Panc1 (cell line): ENCODE measurements around the gene GNB2. TPM values are rescaled to one million over a fixed set of nuclear protein-coding genes. Genes with fewer than 3 reads are reported as not detected.
A peak's percentile ranks its signal among the peaks of the same experiment; 100 is the strongest.

ENCODE experiments used
- ATAC-seq: fragments of 200-7000 bp; cut with Tn5 transposase; 2 replicates; pipeline ENCODE4 v1.9.1; 2020; ENCODE audit warnings: mild to moderate bottlenecking, moderate library complexity
- BruUV-seq: library from RNA; stranded (reverse); fragments of 400-500 nt; replicated peaks from 2 replicates; lab custom pipeline; 2021; lab: Mats Ljungman, UMichigan
- CTCF ChIA-PET: fragments of 300-600 bp; sonication (Branson Sonifier 250); formaldehyde crosslinking; loops from one replicate; lab custom pipeline; 2022; ENCODE audit warnings: antibody characterized with exemption; lab: Charles Lee
- POLR2A ChIA-PET: fragments of 300-600 bp; sonication (Branson Sonifier 250); formaldehyde crosslinking; loops from one replicate; lab custom pipeline; 2022; ENCODE audit warnings: antibody characterized with exemption; lab: Charles Lee
- DNase-seq: peaks from one replicate; pipeline ENCODE4 v3.0.0-alpha.2; 2010; ENCODE audit warnings: low read depth, low spot score
- H3K27ac ChIP-seq: 2 replicates; pipeline ENCODE4 v1.5.1; 2011; ENCODE audit warnings: mild to moderate bottlenecking, low read length, inconsistent platforms
- H3K27me3 ChIP-seq: fragments of 200-500 bp; sonication (Bioruptor generic); 2 replicates; pipeline ENCODE4 v1.6.0; 2014; ENCODE audit warnings: low read length, inconsistent platforms; ENCODE audit not compliant: control insufficient read depth, insufficient read depth
- H3K36me3 ChIP-seq: fragments of 200-500 bp; sonication (Bioruptor generic); 2 replicates; pipeline ENCODE4 v1.5.1; 2014; ENCODE audit warnings: inconsistent platforms, mild to moderate bottlenecking, low read length, moderate library complexity; ENCODE audit not compliant: control insufficient read depth, insufficient read depth
- H3K4me1 ChIP-seq: 2 replicates; pipeline ENCODE4 v1.5.1; 2011; ENCODE audit warnings: inconsistent platforms, mild to moderate bottlenecking, low read length, moderate library complexity; ENCODE audit not compliant: control insufficient read depth, insufficient read depth
- H3K4me3 ChIP-seq, 2 experiments: 2 replicates each; pipeline ENCODE4 v1.5.1; 2011 to 2012; ENCODE audit warnings: low read depth in 2 of 2, low read length in 2 of 2, mild to moderate bottlenecking in 2 of 2, inconsistent platforms in 1 of 2, moderate library complexity in 1 of 2
- H3K9me3 ChIP-seq: fragments of 200-500 bp; sonication (Bioruptor generic); 2 replicates; pipeline ENCODE4 v1.5.1; 2014; ENCODE audit warnings: low read depth, mild to moderate bottlenecking, inconsistent platforms, low read length, moderate library complexity; ENCODE audit not compliant: control insufficient read depth, insufficient read depth
- POLR2AphosphoS5 ChIP-seq: IDR thresholded peaks from 2 replicates; pipeline ENCODE4 v1.6.1; 2012; ENCODE audit warnings: mild to moderate bottlenecking, low read depth, low read length, moderate library complexity
- REST ChIP-seq, 2 experiments: IDR thresholded peaks; 2 replicates each; pipeline ENCODE4 v1.6.1; 2011 to 2012; ENCODE audit warnings: low read depth in 2 of 2, control low read depth in 1 of 2, low read length in 1 of 2, mild to moderate bottlenecking in 1 of 2, moderate library complexity in 1 of 2; ENCODE audit not compliant: insufficient read depth in 1 of 2
- SIN3A ChIP-seq: IDR thresholded peaks from 2 replicates; pipeline ENCODE4 v1.6.1; 2012; ENCODE audit warnings: low read depth, mild to moderate bottlenecking, low read length, moderate library complexity, borderline replicate concordance; ENCODE audit not compliant: insufficient read depth
- TCF7L2 ChIP-seq: IDR thresholded peaks from 2 replicates; pipeline ENCODE4 v1.6.1; 2011; ENCODE audit warnings: mild to moderate bottlenecking, low read depth, low read length, inconsistent platforms
- in situ Hi-C: cut with HindIII; loops from 2 replicates; pipeline ENCODE4 v1.10.0; 2016; ENCODE audit warnings: low sequenced_read_pairs, low pct_unique_long_range_greater_than_20kb
- intact Hi-C: fragments of 100-400 bp; cut with micrococcal nuclease; formaldehyde crosslinking; loops from one replicate; pipeline ENCODE4 v1.10.0; 2022; ENCODE audit not compliant: unreplicated experiment
- total RNA-seq: library from RNA; stranded (reverse); gene quantifications from one replicate; pipeline ENCODE4 v1.2.1, GENCODE V29; 2021; ENCODE audit not compliant: unreplicated experiment
- TF ChIP-seq, protein P1 (sequence below): fragments of 450-650 bp; IDR thresholded peaks from 2 replicates; pipeline ENCODE4 v1.5.1; 2017; ENCODE audit warnings: mild to moderate bottlenecking

The GNB2 gene
- total RNA-seq, 1 experiment from 2014 or later = 289 TPM

- Histone ChIP-seq H3K4me1 (0 out of 2 replicates have a peak, but pooled peaks cover 8% of the 10 kb centered on the region), H3K27me3 (no peaks in the 10 kb centered on the region), H3K36me3 (no peaks in the 10 kb centered on the region), H3K4me3 (no peak overlapping the region), H3K9me3 (no peaks in the 10 kb centered on the region), H3K27ac (no peak overlapping the region)
- intact Hi-C loops (loop anchor here (10.0 kb wide), 1 partner anchor 68 kb away; no protein-coding TSS in a partner anchor), in situ Hi-C loops (no loop called here)
- DNase-seq (peak; percentile 22), ATAC-seq (no peak)
- POLR2A ChIA-PET = no interaction called here
- CTCF ChIA-PET = interaction anchor here (0.7 to 3.6 kb wide), 4 partner anchors 11 to 125 kb away, joined by 3 to 23 read pairs (median 7); partner anchors contain the start of genes POP7 and SLC12A9
- TF ChIP-seq POLR2AphosphoS5 (no peak), REST (IDR thresholded peaks at IDR 0.05; ENCODE audit: insufficient read depth in 1 of 2, low read depth in 2 of 2, low read length in 1 of 2) (no peak), SIN3A (no peak)
- TF ChIP-seq, protein P1, sequence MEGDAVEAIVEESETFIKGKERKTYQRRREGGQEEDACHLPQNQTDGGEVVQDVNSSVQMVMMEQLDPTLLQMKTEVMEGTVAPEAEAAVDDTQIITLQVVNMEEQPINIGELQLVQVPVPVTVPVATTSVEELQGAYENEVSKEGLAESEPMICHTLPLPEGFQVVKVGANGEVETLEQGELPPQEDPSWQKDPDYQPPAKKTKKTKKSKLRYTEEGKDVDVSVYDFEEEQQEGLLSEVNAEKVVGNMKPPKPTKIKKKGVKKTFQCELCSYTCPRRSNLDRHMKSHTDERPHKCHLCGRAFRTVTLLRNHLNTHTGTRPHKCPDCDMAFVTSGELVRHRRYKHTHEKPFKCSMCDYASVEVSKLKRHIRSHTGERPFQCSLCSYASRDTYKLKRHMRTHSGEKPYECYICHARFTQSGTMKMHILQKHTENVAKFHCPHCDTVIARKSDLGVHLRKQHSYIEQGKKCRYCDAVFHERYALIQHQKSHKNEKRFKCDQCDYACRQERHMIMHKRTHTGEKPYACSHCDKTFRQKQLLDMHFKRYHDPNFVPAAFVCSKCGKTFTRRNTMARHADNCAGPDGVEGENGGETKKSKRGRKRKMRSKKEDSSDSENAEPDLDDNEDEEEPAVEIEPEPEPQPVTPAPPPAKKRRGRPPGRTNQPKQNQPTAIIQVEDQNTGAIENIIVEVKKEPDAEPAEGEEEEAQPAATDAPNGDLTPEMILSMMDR = no peak
- BruUV-seq = no TSS peak
Observed at GRCh38 chr7:100726996-100727761, 53.6 kb downstream of the GNB2 start.

- no peak for TF ChIP-seq SIN3A
- no peak for TF ChIP-seq POLR2AphosphoS5
- TF ChIP-seq TCF7L2 = no peak
- no peak for TF ChIP-seq REST (IDR thresholded peaks at IDR 0.05; ENCODE audit: insufficient read depth in 1 of 2, low read depth in 2 of 2, low read length in 1 of 2)
- TF ChIP-seq, protein P1 = no peak
- Histone ChIP-seq H3K36me3 (no peaks in the 10 kb centered on the region), H3K4me3 (no peak overlapping the region), H3K4me1 (0 out of 2 replicates have a peak, but pooled peaks cover 8% of the 10 kb centered on the region), H3K27ac (no peak overlapping the region), H3K27me3 (no peaks in the 10 kb centered on the region), H3K9me3 (no peaks in the 10 kb centered on the region)
- intact Hi-C loops (loop anchor here (10.0 kb wide), 1 partner anchor 67 kb away; no protein-coding TSS in a partner anchor), in situ Hi-C loops (no loop called here)
- POLR2A ChIA-PET = no interaction called here
- ATAC-seq (no peak), DNase-seq (no peak)
- CTCF ChIA-PET = interaction anchor here (0.6 to 0.9 kb wide), 3 partner anchors 9 to 124 kb away, joined by 3 to 13 read pairs (median 5); partner anchors contain the start of gene SLC12A9
- no TSS peak for BruUV-seq
Observed at GRCh38 chr7:100728196-100728595, 54.7 kb downstream of the GNB2 start.
